HK-2 (cell line): Measurements from ENCODE around the gene ALKBH5.

Source experiments
- DNase-seq: peaks from one replicate; pipeline ENCODE4 v3.0.0-alpha.2; 2018; ENCODE audit not compliant: unreplicated experiment

ALKBH5 gene

DNA sequence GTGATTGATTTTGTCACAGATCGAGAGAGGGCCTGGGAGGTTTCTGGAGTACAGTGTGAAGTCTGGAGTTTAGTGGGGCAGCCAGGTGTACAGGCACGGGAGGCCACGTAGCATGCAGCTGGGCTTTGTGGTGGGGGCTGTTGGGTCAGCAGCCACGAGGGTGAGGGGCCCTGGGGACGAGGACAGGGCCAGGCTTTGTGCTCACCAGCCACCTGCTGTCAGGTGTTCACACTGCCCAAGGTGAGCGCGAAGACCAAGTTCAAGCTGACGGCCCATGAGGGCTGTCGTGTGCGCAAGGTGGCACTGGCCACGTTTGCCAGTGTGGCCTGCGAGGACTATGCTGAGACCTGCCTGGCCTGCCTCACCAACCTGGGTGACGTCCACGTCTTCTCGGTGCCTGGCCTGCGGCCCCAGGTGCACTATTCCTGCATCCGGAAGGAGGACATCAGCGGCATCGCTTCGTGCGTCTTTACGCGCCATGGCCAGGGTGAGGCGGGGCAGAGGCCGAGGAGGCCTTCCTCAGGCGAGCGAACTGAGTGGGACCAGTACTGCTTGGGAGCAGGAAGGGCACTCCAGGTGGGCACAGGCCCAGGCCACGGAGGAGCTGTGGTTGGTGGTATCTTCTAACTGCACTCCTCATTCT lies 57.7 kb downstream of the ALKBH5 start:
- DNase-seq: no peak

DNA sequence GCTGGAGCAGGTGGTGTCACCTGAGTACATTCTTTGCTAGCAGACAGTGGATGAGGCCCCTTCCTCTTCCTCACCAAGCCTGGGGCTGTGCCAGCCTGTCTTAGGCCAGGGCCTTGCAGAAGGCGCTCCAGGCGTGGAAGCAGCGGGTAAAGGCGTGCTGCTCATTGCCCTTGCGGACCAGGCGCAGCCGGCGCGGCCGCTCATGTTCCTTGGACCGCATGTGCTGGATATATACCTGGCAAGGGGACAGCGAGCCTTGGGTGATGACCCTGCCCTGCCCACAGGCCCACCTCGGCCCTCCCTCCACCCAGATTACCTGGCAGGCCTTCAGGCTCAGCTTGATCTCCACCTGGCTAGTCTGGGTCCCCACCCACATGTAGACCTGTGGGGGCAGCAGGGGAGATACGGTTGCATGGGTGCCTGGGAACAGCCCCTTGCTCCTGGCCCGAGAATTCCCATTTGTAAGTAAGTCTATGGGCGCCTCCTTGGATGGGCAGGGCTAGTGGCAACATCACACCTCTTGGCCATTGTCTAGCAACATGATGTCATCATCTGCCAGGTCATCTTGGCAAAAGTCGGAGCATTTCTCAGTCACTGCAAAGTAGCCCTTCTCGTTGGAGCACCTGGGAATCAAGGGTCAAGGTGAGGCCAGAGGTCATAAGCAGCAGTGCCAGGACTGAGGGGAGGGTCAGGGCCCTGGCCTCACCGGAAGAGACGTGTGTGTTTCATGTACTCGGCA lies 61.6 kb downstream of the ALKBH5 start:
- DNase-seq: no peak

DNA sequence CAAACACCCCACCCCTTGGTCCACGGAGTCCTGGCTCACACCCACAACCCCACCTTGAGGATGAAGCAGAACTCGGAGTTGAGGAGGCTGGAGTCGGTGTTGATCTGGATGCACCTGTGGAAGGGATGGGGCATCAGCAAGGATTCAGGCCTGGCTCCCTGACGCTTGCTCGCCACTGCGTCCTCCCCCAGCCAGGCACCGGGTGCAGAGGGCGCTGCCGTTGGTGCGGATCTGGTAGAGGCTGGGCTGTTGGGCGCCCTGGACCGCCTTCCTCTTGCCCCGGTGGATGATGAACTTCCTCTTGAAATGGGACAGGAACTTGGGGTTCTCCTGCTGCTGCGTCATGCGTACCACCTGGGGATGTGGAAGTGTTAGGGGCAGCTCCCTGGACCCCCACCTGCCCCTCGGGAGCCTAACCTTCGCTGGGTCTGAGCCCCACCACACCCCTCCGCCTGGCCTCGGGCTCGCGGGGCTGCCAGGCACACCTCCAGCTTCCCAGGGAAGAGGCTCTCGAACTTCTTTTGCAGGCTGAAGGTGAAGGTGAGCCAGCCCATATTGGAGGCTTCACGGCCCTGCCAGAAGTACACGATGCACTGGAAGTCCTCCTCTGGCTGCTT lies 62.6 kb downstream of the ALKBH5 start:
- no peak for DNase-seq

DNA sequence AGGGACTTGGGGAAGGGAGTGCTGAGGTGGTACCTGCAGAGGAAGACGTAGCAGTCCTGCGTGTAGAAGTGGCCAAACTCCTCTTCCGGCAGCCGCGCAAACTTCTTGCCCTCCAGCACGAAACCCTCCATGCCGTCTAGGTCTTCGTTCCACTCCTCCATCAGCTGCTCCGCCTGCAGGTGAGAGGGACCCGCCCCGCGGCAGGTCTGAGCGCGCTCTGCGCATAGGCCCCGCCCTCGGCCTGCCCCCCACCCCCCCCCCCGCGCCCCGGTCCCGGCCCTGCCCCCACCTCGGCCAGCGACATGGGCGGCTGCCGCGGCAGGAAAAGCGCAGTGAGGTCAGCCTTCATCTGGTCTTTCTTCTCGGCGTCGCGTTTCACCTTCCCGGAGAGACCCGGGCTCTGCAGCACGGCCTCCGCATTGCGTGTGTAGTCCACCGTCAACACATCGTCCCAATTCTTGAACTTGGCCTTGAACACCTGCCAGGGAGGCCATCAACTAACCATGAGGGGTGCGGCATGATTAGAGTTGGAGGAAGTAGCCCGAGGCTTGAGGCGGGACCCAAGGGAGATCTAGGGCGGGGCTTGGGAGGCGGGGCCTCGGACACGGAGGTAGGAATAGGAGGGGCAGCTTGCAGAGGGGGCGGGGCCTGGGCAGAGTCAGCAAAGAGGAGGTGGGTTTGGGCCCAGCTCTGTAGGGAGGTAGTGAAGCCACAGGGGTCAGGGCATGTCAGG lies 63.4 kb downstream of the ALKBH5 start:
- DNase-seq: no peak

DNA sequence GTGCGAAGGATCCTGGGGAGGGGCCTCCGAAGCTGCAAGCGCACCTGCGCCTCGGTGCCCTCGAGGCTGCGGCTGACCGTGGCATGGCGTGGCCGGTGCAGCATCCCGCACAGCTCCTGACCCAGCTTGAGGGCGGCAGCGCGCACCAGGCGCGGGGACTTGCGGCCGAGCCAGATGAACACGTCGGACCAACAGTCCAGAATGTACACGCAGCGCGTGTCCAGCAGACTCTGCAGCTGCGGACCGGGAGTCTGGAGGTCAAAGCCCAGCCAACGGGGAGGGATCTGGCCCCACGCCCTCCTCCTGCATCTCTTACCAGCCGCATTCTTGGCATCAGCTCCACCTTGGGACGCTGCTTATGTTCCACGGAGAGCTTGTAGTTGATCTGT lies 64.0 kb downstream of the ALKBH5 start:
- DNase-seq: no peak

DNA sequence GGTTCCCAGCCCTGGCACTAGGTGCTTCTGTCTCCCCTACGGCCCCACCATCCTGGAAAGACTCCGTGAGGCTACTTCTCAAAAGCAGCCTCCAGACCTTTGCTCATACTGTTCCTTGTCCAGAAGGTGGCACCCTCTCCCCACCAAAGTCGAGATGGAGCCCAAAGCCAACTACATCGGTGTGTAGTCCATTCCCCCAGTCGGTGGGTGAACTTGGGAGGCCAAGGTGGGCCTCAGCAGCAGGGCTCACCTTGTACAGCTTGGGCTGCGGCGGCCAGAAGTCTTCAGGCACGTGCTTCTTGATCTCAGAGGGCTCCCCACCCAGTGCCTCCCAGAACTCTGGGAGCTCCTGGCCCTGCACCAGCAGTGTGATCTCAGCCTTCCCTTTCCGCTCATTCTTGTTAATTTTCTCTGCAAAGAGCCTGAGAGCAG lies 64.7 kb downstream of the ALKBH5 start:
- peak; percentile 61 for DNase-seq

DNA sequence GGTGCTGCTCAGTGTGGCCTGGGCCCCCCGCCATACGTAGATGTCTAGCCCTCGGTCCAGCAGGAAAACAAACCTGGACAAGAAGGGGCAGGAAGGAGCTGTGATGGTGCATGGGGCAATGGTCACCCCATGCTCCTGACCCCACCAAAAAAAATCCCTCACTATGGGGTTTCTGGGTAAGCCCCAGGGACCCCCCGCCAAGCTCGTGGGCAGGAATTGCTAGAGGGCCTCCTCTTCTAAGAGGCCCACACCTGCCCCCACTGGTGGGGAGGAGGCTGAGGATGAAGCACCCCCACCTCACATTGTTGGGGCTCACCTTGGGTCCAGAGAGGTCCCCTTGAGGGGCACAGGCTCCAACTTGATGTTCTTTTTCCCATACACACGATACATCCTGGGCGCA lies 65.2 kb downstream of the ALKBH5 start:
- DNase-seq: no peak

DNA sequence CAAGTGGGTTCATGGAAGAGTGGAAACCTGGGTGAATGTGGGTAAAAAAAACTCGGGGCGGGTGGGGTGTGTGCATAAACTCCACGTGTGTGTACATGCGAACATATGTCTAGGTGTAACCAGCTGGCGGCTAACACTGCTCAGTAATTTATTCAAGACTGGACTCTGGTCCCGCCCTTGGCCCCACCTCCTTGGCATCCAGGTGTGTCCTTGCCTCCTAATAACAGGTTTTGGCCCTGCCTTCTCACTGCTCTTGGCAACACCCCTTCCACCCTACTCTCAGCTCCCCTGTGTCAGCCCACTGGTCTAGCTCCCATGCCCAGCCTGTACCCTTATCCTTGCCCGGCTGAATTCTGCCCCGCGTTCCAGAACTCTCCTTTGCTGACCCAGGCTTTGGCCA lies 66.6 kb downstream of the ALKBH5 start:
- DNase-seq: no peak

DNA sequence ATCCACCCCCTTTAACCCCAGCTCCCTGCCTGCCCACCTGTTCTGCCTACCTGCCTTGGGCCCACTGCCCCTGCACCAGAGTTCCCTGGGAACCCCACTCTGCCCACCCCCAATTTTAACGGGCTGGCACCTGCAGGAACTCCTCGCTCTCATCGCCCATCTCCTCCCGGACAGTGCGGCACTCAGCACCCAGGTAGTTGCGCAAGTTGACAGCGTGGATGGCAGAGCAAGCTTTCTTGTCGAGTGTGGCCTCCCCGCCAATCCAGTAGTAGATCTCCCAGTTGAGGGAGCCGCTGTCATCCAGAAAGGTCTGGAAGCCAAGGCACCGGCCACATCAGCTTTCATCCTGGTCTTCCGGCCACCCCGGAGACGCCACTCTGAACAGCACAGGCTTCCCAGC lies 67.1 kb downstream of the ALKBH5 start:
- no peak for DNase-seq

DNA sequence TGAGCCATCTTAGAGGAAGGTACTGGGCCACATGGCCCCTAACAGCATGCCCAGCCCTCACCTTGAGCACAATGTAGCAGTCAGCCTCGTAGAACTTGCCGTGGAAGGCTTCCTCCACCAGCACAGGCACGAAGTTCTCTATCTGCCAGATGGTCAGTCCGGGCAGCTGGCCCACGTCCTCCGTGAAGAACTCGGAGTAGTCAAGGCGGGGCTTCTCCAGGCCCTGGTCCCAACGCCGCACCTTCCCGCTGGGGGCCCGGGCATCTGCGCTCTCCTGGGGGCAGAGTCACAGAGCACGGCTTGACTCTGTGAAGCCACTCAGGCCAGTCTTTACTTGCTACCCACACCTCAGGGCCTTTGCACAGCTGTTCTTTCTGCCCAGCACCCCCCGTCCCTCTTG lies 67.6 kb downstream of the ALKBH5 start:
- DNase-seq: no peak

DNA sequence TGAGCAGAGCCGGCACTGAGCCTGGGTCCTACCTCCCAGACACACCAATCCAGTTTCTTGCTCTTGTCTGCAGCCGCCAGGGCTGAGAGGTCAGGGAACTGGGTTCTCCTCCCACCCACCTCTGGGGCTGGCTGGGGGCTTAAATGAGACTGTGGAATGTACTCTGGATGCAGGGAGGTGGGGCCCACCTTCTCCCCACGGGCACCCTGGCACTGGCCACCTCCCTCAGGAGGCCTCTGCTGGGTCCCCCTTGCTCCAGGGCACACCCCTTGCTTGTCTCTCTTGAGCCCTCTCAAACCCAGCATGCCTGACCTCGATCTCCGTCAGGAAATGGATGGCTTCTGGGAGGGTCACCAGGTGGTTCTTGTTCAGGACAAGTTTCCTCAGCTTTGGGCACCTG lies 68.5 kb downstream of the ALKBH5 start:
- DNase-seq: no peak

DNA sequence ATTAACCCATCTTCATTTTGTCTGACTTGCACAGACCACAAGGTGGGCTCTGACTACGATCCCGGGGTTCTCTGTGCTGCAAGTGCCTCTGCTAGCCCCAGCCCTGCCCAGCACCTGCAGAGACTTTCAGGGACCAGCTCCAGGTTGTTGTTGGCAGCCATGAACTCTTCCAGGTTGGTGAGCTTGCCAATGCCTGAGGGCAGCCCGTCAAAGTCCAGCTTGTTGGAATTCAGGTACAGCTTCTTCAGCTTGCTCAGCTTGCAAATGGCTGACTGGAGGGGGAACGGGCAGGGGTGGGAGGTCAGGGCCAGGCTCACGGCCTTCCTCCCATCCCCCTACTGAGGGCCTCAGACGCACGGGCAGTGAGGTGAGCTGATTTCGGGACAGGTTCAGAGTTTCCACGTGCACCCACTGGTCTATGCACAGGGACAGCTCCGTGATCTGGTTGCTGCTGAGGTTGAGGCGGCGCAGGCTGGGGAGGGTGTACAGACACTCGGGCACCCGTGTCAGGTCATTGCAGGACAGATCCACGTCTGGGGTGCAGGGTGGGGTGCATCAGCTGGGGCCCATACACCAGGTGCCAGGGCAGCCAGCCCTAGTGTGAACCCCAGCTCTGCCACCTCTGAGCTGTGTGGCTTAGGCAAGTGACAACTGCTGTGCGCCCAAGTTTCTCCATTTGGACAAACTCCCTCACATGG lies 69.7 kb downstream of the ALKBH5 start:
- DNase-seq: no peak

DNA sequence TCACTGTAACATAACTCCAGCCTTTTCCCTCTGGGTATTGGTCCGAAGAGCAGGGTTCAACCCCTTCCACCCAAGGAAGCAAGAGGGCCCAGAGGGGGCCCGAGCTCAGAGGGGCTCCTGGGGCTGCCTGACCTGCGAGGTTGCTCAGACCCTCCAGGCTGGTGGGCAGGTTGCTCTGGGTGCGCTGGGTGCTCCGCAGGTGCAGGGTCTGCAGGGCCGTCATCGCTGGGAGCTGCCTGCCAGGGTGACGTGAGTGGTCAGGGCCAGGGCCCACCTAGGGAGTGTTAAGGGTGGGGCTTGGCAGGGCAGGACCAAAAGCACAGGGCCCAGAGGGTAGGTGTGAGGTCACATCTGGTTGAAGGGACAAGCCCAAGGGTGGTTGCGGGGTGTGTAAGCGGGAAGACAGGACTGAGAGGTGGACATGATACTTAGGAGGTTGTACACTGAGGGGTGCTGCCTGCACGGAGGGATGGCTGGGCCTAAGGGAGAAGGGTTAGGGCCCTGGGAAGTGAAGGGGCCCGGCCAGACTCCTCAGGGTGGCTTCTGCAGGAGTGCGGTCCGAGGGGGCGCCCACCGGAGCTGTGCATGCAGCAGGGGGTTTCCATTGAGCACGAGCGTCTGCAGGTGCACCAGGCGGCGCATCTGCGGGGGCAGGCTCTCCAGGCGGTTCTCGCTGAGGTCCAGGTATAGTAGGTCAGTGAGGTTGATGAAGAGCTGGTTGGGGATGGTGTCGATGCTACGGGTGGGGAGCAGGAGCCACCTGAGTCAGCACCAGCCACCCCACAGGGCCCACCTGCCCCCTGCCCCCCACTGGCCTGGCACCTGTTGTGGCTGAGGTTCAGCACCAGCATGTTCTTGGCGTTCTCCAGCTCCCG lies 70.6 kb downstream of the ALKBH5 start:
- DNase-seq: no peak

DNA sequence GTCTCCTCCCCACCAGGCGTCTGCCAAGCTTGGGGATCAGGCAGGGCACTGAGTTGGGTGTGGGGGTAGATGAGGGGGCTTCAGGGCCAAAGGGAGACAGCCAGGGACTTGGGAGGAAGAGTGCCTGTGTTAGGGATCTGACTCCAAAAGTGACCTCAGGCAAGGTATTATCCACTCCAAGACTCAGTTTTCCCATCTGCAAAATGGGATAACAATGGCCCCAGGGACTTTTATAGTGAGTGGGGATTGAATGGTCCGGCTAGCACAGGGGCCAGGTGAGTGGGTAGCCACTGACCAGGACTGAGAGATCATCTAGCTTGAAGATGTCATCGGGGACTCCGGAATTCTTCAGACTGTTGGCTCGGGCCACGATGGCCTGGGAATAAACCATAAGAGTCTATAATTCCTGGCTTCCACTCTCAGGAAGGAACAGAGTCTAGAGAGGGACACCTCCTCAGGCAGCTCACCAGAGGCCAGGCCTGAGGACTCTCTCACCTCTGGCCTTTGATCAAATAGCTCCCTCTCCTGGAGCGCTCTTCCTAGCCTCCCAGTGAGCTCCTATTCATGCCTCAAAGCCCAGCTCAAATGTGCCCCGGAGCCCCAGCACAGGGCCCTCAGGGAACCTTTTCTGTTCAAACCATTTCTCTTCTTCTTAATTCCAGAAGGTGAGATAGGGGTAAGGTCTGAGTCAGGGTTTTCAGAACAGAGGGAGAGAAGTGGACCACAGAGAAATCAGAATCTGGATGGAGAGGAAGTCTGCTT lies 71.4 kb downstream of the ALKBH5 start:
- DNase-seq: no peak

DNA sequence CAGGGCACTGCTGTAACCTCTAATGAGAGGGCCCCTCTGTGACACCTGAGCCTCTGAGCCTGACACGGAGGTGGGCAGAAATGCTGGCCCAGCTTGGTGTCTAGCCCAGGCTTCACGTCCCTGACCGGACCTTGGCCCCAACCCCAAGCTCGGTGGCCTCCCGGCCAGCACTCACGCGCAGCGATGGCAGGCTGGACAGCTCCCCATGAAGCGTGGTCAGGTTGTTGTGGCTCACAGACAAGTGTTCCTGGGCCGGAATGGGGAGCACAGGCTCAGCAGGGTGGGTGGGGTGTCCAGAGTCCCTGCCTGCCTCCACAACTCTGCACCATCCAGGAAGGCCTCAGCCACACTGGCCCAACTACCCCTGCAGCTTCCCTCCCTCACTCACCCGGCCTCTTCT lies 72.7 kb downstream of the ALKBH5 start:
- DNase-seq: no peak

DNA sequence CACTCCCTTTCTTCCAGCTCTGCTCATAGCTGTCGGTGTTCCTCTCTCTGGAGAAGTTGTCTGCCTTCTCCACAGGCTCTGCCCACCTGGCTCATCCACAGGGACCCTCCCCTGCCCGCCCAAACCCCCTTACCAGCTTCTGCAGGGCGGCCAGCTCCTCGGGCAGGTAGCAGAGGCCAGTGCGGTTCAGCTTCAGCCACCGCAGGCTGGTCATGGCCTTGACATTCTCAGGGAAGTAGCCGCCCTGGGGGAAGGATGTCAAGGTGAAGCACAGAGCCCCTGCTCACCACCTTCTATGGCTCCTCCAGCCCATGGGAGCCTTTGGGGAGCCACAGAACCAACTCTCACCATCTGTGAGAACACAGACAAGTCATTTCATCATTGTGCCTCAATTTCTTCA lies 73.1 kb downstream of the ALKBH5 start:
- no peak for DNase-seq

DNA sequence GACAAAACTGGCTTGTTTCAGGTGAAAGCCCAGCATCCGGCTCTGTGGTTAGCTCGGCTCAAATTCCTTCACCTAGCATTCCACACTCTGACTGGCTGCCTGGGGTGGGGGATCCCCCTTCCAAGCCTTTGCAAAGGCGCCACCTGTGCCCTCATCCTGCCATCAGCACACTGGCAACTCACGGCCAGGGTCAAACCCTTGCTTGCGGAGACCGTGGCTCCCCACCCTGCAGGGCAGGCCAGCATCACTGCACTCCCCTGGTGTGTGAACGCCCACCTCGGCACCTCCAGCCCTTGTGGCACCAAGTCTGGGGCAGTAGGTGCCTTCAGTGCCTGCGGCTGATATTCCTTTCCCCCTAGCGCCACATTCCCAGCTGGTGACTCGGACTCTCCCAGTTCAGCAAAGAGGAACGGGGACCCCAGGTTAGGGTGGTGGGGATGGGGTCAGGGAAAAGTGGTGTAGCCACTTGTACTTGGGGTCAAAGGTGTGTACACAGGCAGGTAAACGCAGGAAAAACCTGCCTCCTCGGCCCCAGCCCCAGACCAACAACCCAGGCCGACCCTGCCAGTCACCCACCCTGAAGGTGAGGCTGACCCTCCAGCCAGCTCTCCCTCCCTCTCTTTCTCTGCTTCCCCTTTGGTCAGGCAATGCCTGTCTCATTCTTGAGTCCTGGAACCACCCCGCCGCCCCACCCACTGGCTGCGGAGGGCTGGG lies 73.8 kb downstream of the ALKBH5 start:
- peak; percentile 78 for DNase-seq

DNA sequence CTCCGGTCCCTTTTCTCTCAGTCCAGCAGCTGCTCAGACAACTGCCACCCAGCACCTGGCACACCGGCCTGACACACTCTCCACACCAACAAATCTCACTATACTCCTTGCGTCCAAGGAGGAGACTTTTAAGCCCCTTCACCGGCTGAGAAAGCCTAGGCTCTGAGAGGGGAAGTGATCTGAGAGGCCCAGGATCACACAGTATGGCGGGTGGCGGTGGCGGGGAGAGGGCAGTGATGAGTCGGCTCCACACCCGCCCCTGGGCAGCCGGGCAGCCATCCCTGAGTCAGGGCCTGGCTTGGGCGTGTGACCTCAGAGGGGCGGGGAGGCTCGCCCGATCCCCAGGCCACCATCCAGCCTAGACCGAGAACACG lies 74.3 kb downstream of the ALKBH5 start:
- DNase-seq: peak; percentile 93

DNA sequence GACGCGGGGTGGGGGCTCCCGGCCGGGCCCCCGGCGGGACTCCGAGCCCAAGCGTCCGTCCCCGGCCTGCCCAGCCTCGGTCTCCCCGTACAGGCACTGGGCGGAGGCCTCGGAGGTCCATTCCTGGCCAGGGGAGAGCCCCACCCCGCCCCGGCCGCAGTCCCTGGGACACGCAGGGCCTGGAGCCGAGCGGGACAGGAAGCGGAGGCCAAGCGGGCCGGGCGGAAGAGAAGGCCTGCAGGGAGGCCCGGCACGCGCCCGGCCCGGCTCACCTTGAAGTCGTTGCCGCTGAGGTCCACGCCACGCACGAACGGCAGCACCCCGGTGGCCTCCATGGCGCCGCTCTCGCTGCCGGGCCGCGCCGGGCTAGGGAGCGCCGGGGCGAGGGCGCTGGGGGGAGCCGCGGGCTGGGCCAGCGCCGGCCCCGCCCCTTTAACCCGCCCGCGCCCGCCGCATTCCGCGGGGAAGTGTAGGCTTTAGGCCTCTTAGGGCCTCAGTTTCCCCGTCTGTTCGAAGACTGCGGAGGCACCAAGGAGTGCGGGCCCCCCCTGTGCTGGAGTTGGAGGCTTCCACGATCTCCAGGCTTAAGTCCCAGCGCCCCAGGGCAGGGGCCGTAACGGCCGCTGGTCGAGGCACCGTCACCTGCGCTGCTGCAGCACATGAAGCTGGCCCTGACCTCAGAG lies 74.9 kb downstream of the ALKBH5 start, which contains the start of gene FLII:
Gene FLII (minus strand): TSS at position 383 of the 683 bp plus-strand sequence. CDS start 48 bp downstream, at position 335.
- DNase-seq: peak; percentile 66
